Embryonic facial prominence (tissue), 1 donor: ENCODE data around the gene ST6GALNAC5.
"Not testable (repeated sequence)": the region's sequence is repeated elsewhere in the genome, so short reads cannot be mapped to it uniquely, and the experiment has no call there.

ENCODE experiments used
- DNase-seq: peaks from one replicate; pipeline ENCODE4 v3.0.0-alpha.2; 2016; ENCODE audit errors: extremely low spot score

The ST6GALNAC5 gene

GRCh38 chr1:76867342-76868130 lies at the start of gene ST6GALNAC5:
TSS of gene ST6GALNAC5 (plus strand) at chr1:76867480.
- no peak for DNase-seq

- no peak for DNase-seq
Observed at GRCh38 chr1:76820028-76820427, 47.3 kb upstream of the ST6GALNAC5 start.

GRCh38 chr1:76822961-76823360 lies 44.3 kb upstream of the ST6GALNAC5 start:
- DNase-seq, result not testable (repeated sequence)

GRCh38 chr1:76824106-76824505 lies 43.2 kb upstream of the ST6GALNAC5 start:
- no peak for DNase-seq

GRCh38 chr1:76826072-76826845 lies 41.0 kb upstream of the ST6GALNAC5 start:
- DNase-seq, result no peak

- no peak for DNase-seq
Observed at GRCh38 chr1:76827066-76827465, 40.2 kb upstream of the ST6GALNAC5 start.

GRCh38 chr1:76830373-76830772 lies 36.9 kb upstream of the ST6GALNAC5 start:
- no peak for DNase-seq

- no peak for DNase-seq
Observed at GRCh38 chr1:76832521-76832920, 34.8 kb upstream of the ST6GALNAC5 start.

GRCh38 chr1:76833151-76833550 lies 34.1 kb upstream of the ST6GALNAC5 start:
- no peak for DNase-seq

- no peak for DNase-seq
Observed at GRCh38 chr1:76833856-76834255, 33.4 kb upstream of the ST6GALNAC5 start.

GRCh38 chr1:76835203-76835602 lies 32.1 kb upstream of the ST6GALNAC5 start:
- DNase-seq, result no peak

GRCh38 chr1:76840278-76840677 lies 27.0 kb upstream of the ST6GALNAC5 start:
- no peak for DNase-seq

GRCh38 chr1:76841460-76841859 lies 25.8 kb upstream of the ST6GALNAC5 start:
- DNase-seq, result no peak

GRCh38 chr1:76843821-76844464 lies 23.3 kb upstream of the ST6GALNAC5 start:
- no peak for DNase-seq

- DNase-seq, result no peak
Observed at GRCh38 chr1:76854255-76854654, 13.0 kb upstream of the ST6GALNAC5 start.

- no peak for DNase-seq
Observed at GRCh38 chr1:76856104-76856503, 11.2 kb upstream of the ST6GALNAC5 start.

- no peak for DNase-seq
Observed at GRCh38 chr1:76857138-76857537, 10.1 kb upstream of the ST6GALNAC5 start.

- DNase-seq, result no peak
Observed at GRCh38 chr1:76857973-76858372, 9.3 kb upstream of the ST6GALNAC5 start.

GRCh38 chr1:76861149-76861548 lies 6.1 kb upstream of the ST6GALNAC5 start:
- DNase-seq, result no peak

GRCh38 chr1:76862447-76862846 lies 4.8 kb upstream of the ST6GALNAC5 start:
- no peak for DNase-seq

GRCh38 chr1:76864383-76864782 lies 2.9 kb upstream of the ST6GALNAC5 start:
- no peak for DNase-seq

- DNase-seq, result no peak
Observed at GRCh38 chr1:76865696-76866286, 1.5 kb upstream of the ST6GALNAC5 start.
